GM19452 (cell line): ENCODE measurements around the gene CUBN.

ENCODE experiments used
- ATAC-seq: cut with Tn5 transposase; IDR thresholded peaks from one replicate; pipeline ENCODE4 v1.9.1; 2021; ENCODE audit not compliant: unreplicated experiment

CUBN gene

GRCh38 chr10:16931930-16932329, 197.7 kb downstream of the CUBN start:
- ATAC-seq: no peak

GRCh38 chr10:16930540-16930939, 199.1 kb downstream of the CUBN start:
- ATAC-seq: no peak

GRCh38 chr10:16929069-16929468, 200.5 kb downstream of the CUBN start:
- ATAC-seq: no peak

DNA sequence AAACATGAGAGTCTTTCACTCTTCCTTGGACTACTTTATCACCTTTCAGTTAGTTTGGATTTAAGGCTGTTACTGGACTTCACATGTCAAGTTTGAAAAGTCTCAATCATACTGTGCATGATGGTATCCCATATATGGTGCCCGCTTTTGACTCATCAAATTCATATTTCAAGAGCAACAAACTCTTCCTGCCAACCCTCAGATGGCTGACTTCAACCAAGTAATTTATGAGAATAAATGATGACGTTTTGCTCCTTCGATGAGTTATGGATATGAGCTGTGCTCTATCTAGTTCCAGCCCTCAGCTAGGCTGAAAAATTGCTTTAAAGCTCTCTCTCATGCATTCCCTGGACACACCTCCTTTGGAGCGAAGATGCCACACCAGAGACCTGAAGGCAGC, 202.1 kb downstream of the CUBN start:
- no peak for ATAC-seq

GRCh38 chr10:16923726-16924125, 205.9 kb downstream of the CUBN start:
- ATAC-seq: no peak

GRCh38 chr10:16923309-16923708, 206.3 kb downstream of the CUBN start:
- no peak for ATAC-seq

DNA sequence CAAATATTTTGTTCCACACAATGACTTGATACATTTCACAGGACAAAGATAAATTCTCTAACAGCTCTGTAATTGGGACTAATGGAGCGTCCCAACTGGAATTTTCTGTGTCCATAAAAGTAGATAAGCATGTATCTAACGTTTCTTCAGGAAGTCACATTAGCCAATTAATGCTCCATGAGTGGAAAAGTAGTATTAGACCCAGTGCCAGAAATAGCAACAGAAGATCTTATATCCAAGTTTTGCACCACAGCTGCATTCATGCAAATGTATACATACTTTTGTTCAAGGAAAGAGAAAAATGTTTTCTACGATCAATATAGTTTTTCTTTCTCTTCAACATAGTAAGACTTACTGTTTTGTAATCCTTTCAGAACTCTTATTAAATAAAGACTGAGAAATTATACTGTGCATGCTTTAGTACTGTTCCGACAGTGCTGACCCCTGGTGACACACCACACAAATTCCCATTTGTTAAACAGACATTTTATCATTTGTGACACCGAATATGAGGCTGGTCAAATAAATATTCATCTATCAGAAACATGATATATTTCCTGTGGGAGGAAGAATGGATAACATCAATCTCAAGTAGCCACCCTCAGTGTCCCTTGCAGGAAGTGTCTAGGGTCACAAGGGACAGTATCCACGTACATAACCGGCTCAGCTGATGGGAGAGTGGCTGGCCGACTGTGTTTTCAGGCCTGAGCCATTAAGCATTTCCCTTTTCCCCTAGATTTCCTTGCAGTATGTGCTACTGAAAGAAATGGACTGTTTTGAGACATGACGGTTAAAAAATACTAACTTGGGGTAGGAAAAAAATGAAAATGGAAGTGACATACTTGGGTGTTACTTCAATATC, 210.3 kb downstream of the CUBN start:
- ATAC-seq: no peak

DNA sequence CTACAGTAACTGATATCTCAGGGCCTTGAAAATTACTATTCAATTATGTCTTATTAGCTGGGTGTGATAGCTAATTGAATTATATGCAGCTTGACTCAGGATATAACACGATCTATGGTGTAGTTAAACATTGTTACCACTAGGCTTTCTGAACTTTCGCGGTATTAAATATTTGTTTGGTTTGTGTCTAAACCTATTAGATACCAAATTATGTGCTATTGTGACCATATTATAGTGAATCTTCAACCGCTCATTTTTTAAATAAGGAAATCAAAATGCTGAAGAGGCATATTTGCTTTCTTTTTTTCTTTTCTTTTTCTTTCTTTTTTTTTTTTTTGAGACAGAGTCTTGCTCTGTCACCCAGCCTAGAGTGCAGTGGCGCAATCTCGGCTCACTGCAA, 213.1 kb downstream of the CUBN start:
- ATAC-seq: no peak

- ATAC-seq: no peak
Measured at GRCh38 chr10:16915300-16915699, 214.3 kb downstream of the CUBN start.

DNA sequence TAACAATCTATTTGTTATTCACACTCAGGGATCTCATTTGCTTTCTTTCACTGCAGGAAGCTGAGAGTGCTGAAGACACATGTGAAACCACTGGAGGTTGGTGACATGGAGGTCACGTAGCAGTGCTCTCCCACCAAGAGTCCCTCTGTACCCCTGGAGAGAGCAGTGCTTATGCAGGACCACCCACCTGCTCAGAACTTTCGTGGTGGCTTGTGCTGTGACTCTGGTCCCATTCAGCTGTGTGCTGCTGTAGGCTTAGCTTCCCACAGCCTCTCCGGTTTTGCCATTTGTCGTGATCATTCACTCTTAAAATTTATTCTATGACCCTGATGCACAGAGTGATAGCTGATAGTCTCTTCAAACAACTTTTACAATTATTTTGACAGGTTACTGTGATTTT, 216.3 kb downstream of the CUBN start:
- ATAC-seq: no peak

- no peak for ATAC-seq
Measured at GRCh38 chr10:16910793-16911164, 218.8 kb downstream of the CUBN start.

GRCh38 chr10:16909961-16910792, 219.4 kb downstream of the CUBN start:
- ATAC-seq: no peak

- ATAC-seq: no peak
Measured at GRCh38 chr10:16909271-16909767, 220.3 kb downstream of the CUBN start.

- no peak for ATAC-seq
Measured at GRCh38 chr10:16907687-16908086, 221.9 kb downstream of the CUBN start.

DNA sequence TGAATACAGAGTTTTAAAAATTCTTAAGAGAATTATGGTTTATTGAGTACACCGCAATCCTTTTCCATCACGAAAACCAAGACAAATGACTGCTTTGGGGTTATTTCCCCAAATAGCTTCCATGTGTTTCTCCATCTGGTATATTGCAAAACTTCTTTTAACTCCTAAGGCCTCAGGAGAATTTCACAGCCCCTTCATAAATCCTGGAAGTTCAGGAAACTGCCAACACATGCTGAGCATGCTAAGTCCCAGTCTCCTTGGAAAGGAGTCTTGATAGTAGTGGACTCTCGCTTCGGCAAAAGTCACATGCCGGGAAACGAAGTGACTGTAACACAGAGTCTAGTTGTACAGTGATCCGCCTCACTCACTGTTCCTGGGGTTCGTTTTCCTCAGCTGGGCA, 224.3 kb downstream of the CUBN start:
- ATAC-seq: no peak

DNA sequence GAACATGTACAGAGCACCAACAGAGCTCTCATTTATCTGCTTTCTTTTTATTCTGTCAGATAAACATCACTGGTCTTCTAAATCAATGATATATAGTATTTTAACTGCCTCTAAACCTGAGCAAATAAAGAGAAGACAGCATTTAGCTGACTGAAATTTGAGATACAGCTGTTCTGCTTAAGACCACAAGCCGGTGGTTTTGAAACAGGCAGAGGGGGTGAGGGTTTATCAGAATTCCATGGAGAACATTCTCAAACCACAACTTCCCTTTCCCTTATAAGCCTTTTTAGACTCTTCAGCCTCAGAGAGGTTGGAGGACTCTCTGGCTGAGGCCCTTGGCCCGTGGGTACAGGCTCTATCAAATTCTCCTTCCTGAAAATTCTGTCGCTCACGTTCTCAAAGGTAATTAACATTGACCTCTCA, 225.0 kb downstream of the CUBN start:
- ATAC-seq: no peak

DNA sequence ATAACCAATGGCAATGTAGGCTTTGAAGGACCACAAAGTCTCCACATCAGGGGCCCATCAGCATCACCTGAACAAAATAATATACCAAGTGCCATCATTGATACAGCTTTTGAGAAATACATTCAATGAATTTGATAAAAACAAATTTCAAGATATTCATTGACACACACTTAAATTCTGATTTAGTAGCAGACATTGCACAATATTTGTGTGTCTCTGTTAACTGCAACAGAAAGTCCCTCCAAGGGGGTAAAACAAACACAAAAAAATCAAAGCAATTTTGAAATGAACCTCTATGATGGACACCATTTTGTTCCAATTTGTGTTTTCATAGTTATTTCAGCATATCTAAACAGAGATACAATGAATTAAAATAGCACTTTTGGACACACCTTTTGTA, 225.6 kb downstream of the CUBN start:
- ATAC-seq: no peak

GRCh38 chr10:16902606-16903005, 227.0 kb downstream of the CUBN start:
- ATAC-seq: no peak

DNA sequence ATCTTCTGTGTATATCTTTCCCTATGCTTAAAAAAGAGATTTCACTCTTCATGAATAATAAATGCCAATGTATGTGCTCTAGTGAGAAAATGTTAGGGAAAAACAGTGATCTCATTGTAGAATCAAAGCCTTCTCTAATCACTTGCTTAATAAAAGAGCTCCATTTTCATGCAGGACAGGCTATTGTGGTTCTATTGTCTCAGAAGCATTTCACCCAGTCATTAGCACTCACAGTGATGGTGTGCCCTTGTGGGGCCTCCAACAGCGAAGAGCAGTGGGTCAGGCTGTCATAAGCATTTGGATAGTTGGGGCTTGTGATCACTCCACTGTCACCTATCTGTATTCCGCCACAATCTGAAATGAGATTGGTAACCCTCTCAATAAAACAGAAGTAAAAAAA, 228.5 kb downstream of the CUBN start:
- ATAC-seq: no peak

GRCh38 chr10:16896993-16897392, 232.6 kb downstream of the CUBN start:
- ATAC-seq: no peak

- no peak for ATAC-seq
Measured at GRCh38 chr10:16894821-16895220, 234.8 kb downstream of the CUBN start.

GRCh38 chr10:16893664-16894063, 235.9 kb downstream of the CUBN start:
- ATAC-seq: no peak
